ENCODE measurements around the gene L3MBTL4. TPM values are rescaled to one million over a fixed set of nuclear protein-coding genes. Genes with fewer than 3 reads are reported as not detected.

The L3MBTL4 gene
- total and polyA plus RNA-seq, 10 of the 15 experiments (the other 5 are each of a cell fraction or from before 2014, with no cell fraction given) = 1.3 to 8.7 (median 3.8) TPM

GRCh38 chr18:6297875-6298274 lies 116.8 kb downstream of the L3MBTL4 start:
- Histone ChIP-seq H3K36me3 (ENCODE audit: control insufficient read depth in 2 of 2, insufficient read depth in 2 of 2, low read length in 1 of 2) (no peaks in the 10 kb centered on the region), H3K9ac (ENCODE audit: control insufficient read depth, insufficient read depth, low read length) (no peak overlapping the region), H3K27ac (ENCODE audit: control insufficient read depth, insufficient read depth) (no peak overlapping the region), H3K4me1 (ENCODE audit: control insufficient read depth, insufficient read depth, low read length) (no peaks in the 10 kb centered on the region), H3K27me3 (replicated peaks in 1 of 2; ENCODE audit: control insufficient read depth in 2 of 2, insufficient read depth in 2 of 2, low read length in 1 of 2) (no peaks in the 10 kb centered on the region), H3K9me3 (replicated peaks; ENCODE audit: control insufficient read depth, insufficient read depth, low read length) (no peaks in the 10 kb centered on the region), H3K79me2 (ENCODE audit: control insufficient read depth, insufficient read depth, low read length) (no peaks in the 10 kb centered on the region), H4K20me1 (ENCODE audit: control insufficient read depth, insufficient read depth) (no peaks in the 10 kb centered on the region), H3K4me2 (ENCODE audit: control insufficient read depth, insufficient read depth) (no peak overlapping the region), H2AFZ (ENCODE audit: control insufficient read depth, low read depth, low read length) (no peak overlapping the region), H3K4me3 (no peak overlapping the region)
- no TSS peak for BruUV-seq (replicated peaks)
- no peak for FAIRE-seq
- ATAC-seq = no peak
- ChIA-PET CTCF (no interaction called here), SMC1A (ENCODE audit: uncharacterized antibody, unreplicated experiment) (interaction anchor here (2.9 kb wide), 1 partner anchor 17 kb away, joined by 8 read pairs; no protein-coding TSS in a partner anchor), RAD21 (ENCODE audit: unreplicated experiment) (no interaction called here), POLR2A (no interaction called here)
- in situ Hi-C loops (cut with MboI) = no loop called here
- 75% methylated on average over 2 of the region's 2 CpGs for WGBS (ENCODE audit: insufficient coverage, insufficient replicate concordance, low lambda C conversion rate, missing lambda C conversion rate)
- TF ChIP-seq WRNIP1 (IDR thresholded peaks at IDR 0.05; ENCODE audit: borderline replicate concordance, low read depth, low read length) (no peak), SREBF2 (IDR thresholded peaks at IDR 0.05; ENCODE audit: low read length) (no peak), IRF4 (IDR thresholded peaks at IDR 0.05; ENCODE audit: low read depth, low read length) (no peak), MAX (IDR thresholded peaks at IDR 0.05; ENCODE audit: low read depth, low read length) (no peak), SMAD1 (IDR thresholded peaks at IDR 0.05; ENCODE audit: low read depth, partially characterized antibody) (no peak), USF1 (IDR thresholded peaks at IDR 0.05; ENCODE audit: borderline replicate concordance, extremely low read length, insufficient read depth, low read depth, low read length) (no peak), NFYB (IDR thresholded peaks at IDR 0.05; ENCODE audit: insufficient read depth, low read depth, low read length) (no peak), ELK1 (IDR thresholded peaks at IDR 0.05; ENCODE audit: low read depth, low read length) (no peak), NFXL1 (IDR thresholded peaks at IDR 0.05; ENCODE audit: borderline replicate concordance) (no peak), NFIC (IDR thresholded peaks at IDR 0.05; ENCODE audit: low read depth, low read length) (no peak), TCF12 (IDR thresholded peaks at IDR 0.05; ENCODE audit: low read depth, low read length) (no peak), SMAD5 (IDR thresholded peaks at IDR 0.05; ENCODE audit: low read depth) (no peak), TAF1 (IDR thresholded peaks at IDR 0.05; ENCODE audit: borderline replicate concordance, low read depth, low read length) (no peak), E2F4 (IDR thresholded peaks at IDR 0.05; ENCODE audit: low read depth, low read length) (no peak), SPI1 (IDR thresholded peaks at IDR 0.05; ENCODE audit: borderline replicate concordance, insufficient read depth, low read depth, low read length) (no peak), PBX3 (IDR thresholded peaks at IDR 0.05; ENCODE audit: insufficient replicate concordance, low read depth, low read length) (no peak), CBX5 (IDR thresholded peaks at IDR 0.05; ENCODE audit: low read depth) (no peak)
- DNase-seq (ENCODE audit: low read depth, low spot score) = no peak
- intact Hi-C loops (cut with micrococcal nuclease; ENCODE audit: unreplicated experiment) = no loop called here
